Right ventricle myocardium inferior (tissue), 1 donor: ENCODE data around the gene EPHA6. TPM values are rescaled to one million over a fixed set of nuclear protein-coding genes. Genes with fewer than 3 reads are reported as not detected.

ENCODE experiments used
- ATAC-seq: fragments of 200-7000 bp; cut with Tn5 transposase; one replicate; pipeline ENCODE4 v1.9.1; 2020; ENCODE audit warnings: mild to moderate bottlenecking, moderate library complexity
- DNase-seq: peaks from one replicate; pipeline ENCODE4 v3.0.0; 2021; ENCODE audit errors: missing footprints
- intact Hi-C: fragments of 100-400 bp; cut with DNase I; formaldehyde crosslinking; loops from one replicate; pipeline ENCODE4 v1.11.0; 2022
- total RNA-seq: library from RNA; stranded (reverse); fragmentation: NEBNext Ultra II Directional; extraction: Animal tissue kit (Norgen Biotek cat#: 25700); gene quantifications from one replicate; pipeline ENCODE4 v1.2.1, GENCODE V29; 2021
- donor health status: DM: no; HTN: yes; CAD: no; lungs with severe emphysema.

Gene EPHA6
- total RNA-seq, 1 donor from 2014 or later = 0.62 TPM

- no peak for ATAC-seq
- intact Hi-C loops = loop anchor here (10.0 kb wide), 1 partner anchor 173 kb away; no protein-coding TSS in a partner anchor
- no peak for DNase-seq
Measured at GRCh38 chr3:97108136-97108535, 293.7 kb downstream of the EPHA6 start.

GRCh38 chr3:97111244-97111643, 296.9 kb downstream of the EPHA6 start:
- ATAC-seq = no peak
- intact Hi-C loops = no loop called here
- DNase-seq = no peak

GRCh38 chr3:97121386-97121785, 307.0 kb downstream of the EPHA6 start:
- intact Hi-C loops = no loop called here
- ATAC-seq (no peak), DNase-seq (no peak)

- DNase-seq = no peak
- intact Hi-C loops = no loop called here
- ATAC-seq = no peak
Measured at GRCh38 chr3:97125902-97126499, 311.6 kb downstream of the EPHA6 start.

- ATAC-seq (no peak), DNase-seq (no peak)
- intact Hi-C loops = no loop called here
Measured at GRCh38 chr3:97131476-97131875, 317.1 kb downstream of the EPHA6 start.

GRCh38 chr3:97138914-97139541, 324.6 kb downstream of the EPHA6 start:
- DNase-seq = no peak
- intact Hi-C loops = no loop called here
- no peak for ATAC-seq

GRCh38 chr3:97148931-97149330, 334.5 kb downstream of the EPHA6 start:
- DNase-seq (no peak), ATAC-seq (no peak)
- intact Hi-C loops = no loop called here

- no peak for DNase-seq
- no peak for ATAC-seq
- intact Hi-C loops = no loop called here
Measured at GRCh38 chr3:97161169-97161568, 346.8 kb downstream of the EPHA6 start.

GRCh38 chr3:97177242-97177641, 362.8 kb downstream of the EPHA6 start:
- DNase-seq (no peak), ATAC-seq (no peak)
- intact Hi-C loops = no loop called here

GRCh38 chr3:97181704-97182103, 367.3 kb downstream of the EPHA6 start:
- DNase-seq = no peak
- intact Hi-C loops = no loop called here
- ATAC-seq = no peak

- intact Hi-C loops = no loop called here
- DNase-seq (no peak), ATAC-seq (no peak)
Measured at GRCh38 chr3:97187771-97188170, 373.4 kb downstream of the EPHA6 start.

GRCh38 chr3:97189835-97190234, 375.4 kb downstream of the EPHA6 start:
- DNase-seq = no peak
- intact Hi-C loops = no loop called here
- no peak for ATAC-seq

- ATAC-seq (no peak), DNase-seq (no peak)
- intact Hi-C loops = no loop called here
Measured at GRCh38 chr3:97197083-97197482, 382.7 kb downstream of the EPHA6 start.

GRCh38 chr3:97197830-97198229, 383.4 kb downstream of the EPHA6 start:
- ATAC-seq = no peak
- DNase-seq = no peak
- intact Hi-C loops = no loop called here

GRCh38 chr3:97200387-97200786, 386.0 kb downstream of the EPHA6 start:
- intact Hi-C loops = no loop called here
- no peak for DNase-seq
- no peak for ATAC-seq

- ATAC-seq (no peak), DNase-seq (no peak)
Measured at GRCh38 chr3:97201814-97202213, 387.4 kb downstream of the EPHA6 start.

GRCh38 chr3:97228966-97229365, 414.6 kb downstream of the EPHA6 start:
- DNase-seq (no peak), ATAC-seq (no peak)
- intact Hi-C loops = no loop called here

More at GRCh38 chr3:97201814-97202213, 387.4 kb downstream of the EPHA6 start:
- intact Hi-C loops = no loop called here

- intact Hi-C loops = no loop called here
- DNase-seq (no peak), ATAC-seq (no peak)
Measured at GRCh38 chr3:97230486-97230885, 416.1 kb downstream of the EPHA6 start.

- DNase-seq (no peak), ATAC-seq (no peak)
- intact Hi-C loops = no loop called here
Measured at GRCh38 chr3:97232393-97233034, 418.1 kb downstream of the EPHA6 start.

GRCh38 chr3:97235179-97235578, 420.8 kb downstream of the EPHA6 start:
- no peak for DNase-seq
- intact Hi-C loops = no loop called here
- ATAC-seq = no peak
